HCT116 (cell line): ENCODE measurements around the gene CBLIF. TPM values are rescaled to one million over a fixed set of nuclear protein-coding genes. Genes with fewer than 3 reads are reported as not detected.

ENCODE experiments used
- ATAC-seq: fragments of 200-7000 bp; cut with Tn5 transposase; 2 replicates; pipeline ENCODE4 v1.9.1; 2020; ENCODE audit warnings: mild to moderate bottlenecking, moderate library complexity
- BruUV-seq: library from RNA; stranded (reverse); fragments of 400-500 nt; replicated peaks from 2 replicates; lab custom pipeline; 2021; lab: Mats Ljungman, UMichigan
- CTCF ChIA-PET: fragments of 300-600 bp; sonication (Branson Sonifier 250); formaldehyde crosslinking; loops from one replicate; lab custom pipeline; 2021; ENCODE audit warnings: antibody characterized with exemption; lab: Charles Lee
- POLR2A ChIA-PET: fragments of 300-600, 350-600 bp; sonication (Branson Sonifier 250); formaldehyde crosslinking; loops from one replicate; lab custom pipeline; 2021; ENCODE audit warnings: antibody characterized with exemption; lab: Charles Lee
- RAD21 ChIA-PET, 2 experiments: fragments of 300-600 bp; sonication (Branson Sonifier 250); formaldehyde crosslinking; loops; one replicate each; lab custom pipeline; 2023; ENCODE audit warnings: low total read pairs in 2 of 2; ENCODE audit not compliant: uncharacterized antibody in 2 of 2, unreplicated experiment in 2 of 2, low non-redundant PET in 1 of 2; lab: Charles Lee
- DNase-seq: peaks from one replicate; pipeline ENCODE4 v3.0.0-alpha.2; 2010; ENCODE audit warnings: low read depth, low spot score
- H2AFZ ChIP-seq: fragments of 200-600 bp; shearing (Covaris generic), sonication (generic); 2 replicates; pipeline ENCODE4 v1.6.1; 2017; ENCODE audit warnings: low read depth, mixed run types, mixed read lengths, antibody characterized with exemption, low read length; ENCODE audit not compliant: poor library complexity, severe bottlenecking
- H3K27ac ChIP-seq: 2 replicates; pipeline ENCODE4 v1.5.1; 2012; ENCODE audit warnings: low read depth, low read length
- H3K27me3 ChIP-seq: fragments of 200-600 bp; sonication (generic); 2 replicates; pipeline ENCODE4 v1.6.1; 2016; ENCODE audit warnings: mixed run types, low read length, mixed read lengths; ENCODE audit not compliant: insufficient read depth
- H3K36me3 ChIP-seq, 2 experiments: fragments of 200-500 bp in 1 of 2; fragments of 200-600 bp in 1 of 2; sonication (Bioruptor generic) in 1 of 2; sonication (generic) in 1 of 2; 2 replicates each; pipeline versions ENCODE4 v1.5.1 to v1.6.1; 2014 to 2016; ENCODE audit warnings: low read length in 2 of 2, inconsistent platforms in 1 of 2, mixed read lengths in 1 of 2, mixed run types in 1 of 2; ENCODE audit not compliant: insufficient read depth in 2 of 2, control insufficient read depth in 1 of 2
- H3K4me1 ChIP-seq, 2 experiments: fragments of 200-600 bp in 1 of 2; sonication (generic) in 1 of 2; 2 replicates each; pipeline versions ENCODE4 v1.5.1 to v1.6.1; 2012 to 2017; ENCODE audit warnings: low read length in 2 of 2, inconsistent platforms in 1 of 2, mild to moderate bottlenecking in 1 of 2, mixed read lengths in 1 of 2, mixed run types in 1 of 2, moderate library complexity in 1 of 2; ENCODE audit not compliant: insufficient read depth in 2 of 2, control insufficient read depth in 1 of 2
- H3K4me2 ChIP-seq: fragments of 200-600 bp; sonication (generic); 2 replicates; pipeline ENCODE4 v1.6.1; 2017; ENCODE audit warnings: mixed run types, low read length, mixed read lengths
- H3K4me3 ChIP-seq, 2 experiments: fragments of 200-600 bp in 1 of 2; sonication (generic) in 1 of 2; replicated peaks in 1 of 2; 2 replicates each; pipeline ENCODE4 v1.5.1; 2011 to 2016; ENCODE audit warnings: low read length in 2 of 2, control low read depth in 1 of 2, low read depth in 1 of 2, mild to moderate bottlenecking in 1 of 2, mixed read lengths in 1 of 2, mixed run types in 1 of 2
- H3K79me2 ChIP-seq: fragments of 200-600 bp; sonication (generic); 2 replicates; pipeline ENCODE4 v1.6.1; 2017; ENCODE audit warnings: mild to moderate bottlenecking, mixed run types, low read length, moderate library complexity, mixed read lengths; ENCODE audit not compliant: insufficient read depth
- H3K9ac ChIP-seq: fragments of 200-600 bp; sonication (generic); 2 replicates; pipeline ENCODE4 v1.6.1; 2016; ENCODE audit warnings: low read length, mixed read lengths
- H3K9me2 ChIP-seq: fragments of 200-600 bp; sonication (generic), shearing (Covaris generic); 2 replicates; pipeline ENCODE4 v1.6.1; 2017; ENCODE audit warnings: mixed run types, mild to moderate bottlenecking, moderate library complexity; ENCODE audit not compliant: insufficient read depth
- H3K9me3 ChIP-seq, 2 experiments: fragments of 200-500 bp in 1 of 2; fragments of 200-600 bp in 1 of 2; sonication (Bioruptor generic) in 1 of 2; sonication (generic) in 1 of 2; 2 replicates each; pipeline ENCODE4 v1.6.1; 2014 to 2017; ENCODE audit warnings: low read length in 2 of 2, mixed read lengths in 2 of 2, inconsistent platforms in 1 of 2, low read depth in 1 of 2, mild to moderate bottlenecking in 1 of 2, mixed run types in 1 of 2, moderate library complexity in 1 of 2; ENCODE audit not compliant: control insufficient read depth in 1 of 2, insufficient read depth in 1 of 2
- H4K20me1 ChIP-seq: fragments of 200-600 bp; sonication (generic), shearing (Covaris generic); 2 replicates; pipeline ENCODE4 v1.6.1; 2017; ENCODE audit warnings: mixed run types, mild to moderate bottlenecking, moderate library complexity; ENCODE audit not compliant: insufficient read depth
- CBX3 ChIP-seq: IDR thresholded peaks from 2 replicates; pipeline ENCODE4 v1.6.1; 2012; ENCODE audit warnings: low read depth
- EZH2phosphoT487 ChIP-seq: fragments of 200-600 bp; IDR thresholded peaks from 2 replicates; pipeline ENCODE4 v1.6.1; 2018; ENCODE audit warnings: antibody characterized with exemption, borderline replicate concordance
- JUND ChIP-seq: IDR thresholded peaks from 2 replicates; pipeline ENCODE4 v1.6.1; 2012
- RAD21 ChIP-seq: IDR thresholded peaks from 2 replicates; pipeline ENCODE4 v1.6.1; 2012; ENCODE audit warnings: low read depth, mild to moderate bottlenecking
- SP1 ChIP-seq: IDR thresholded peaks from 2 replicates; pipeline ENCODE4 v1.6.1; 2012; ENCODE audit warnings: low read depth
- TCF7L2 ChIP-seq: IDR thresholded peaks from 2 replicates; pipeline ENCODE4 v1.7.0; 2011; ENCODE audit warnings: borderline replicate concordance, inconsistent platforms; ENCODE audit not compliant: insufficient read depth, insufficient read length; ENCODE audit errors: extremely low read depth
- ZFX ChIP-seq: fragments of 450-650 bp; IDR thresholded peaks from 2 replicates; pipeline ENCODE4 v1.6.1; 2017
- ZNF274 ChIP-seq: fragments of 200-500 bp; sonication (Bioruptor generic); IDR thresholded peaks from 2 replicates; pipeline ENCODE4 v1.6.1; 2014; ENCODE audit warnings: mild to moderate bottlenecking, low read depth, low read length, inconsistent platforms
- intact Hi-C: fragments of 100-400 bp; cut with micrococcal nuclease; formaldehyde crosslinking; loops from 2 replicates; pipeline ENCODE4 v1.10.0; 2022
- total RNA-seq: library from RNA; stranded (reverse); gene quantifications from one replicate; pipeline ENCODE4 v1.2.1, GENCODE V29; 2021; ENCODE audit not compliant: unreplicated experiment
- TF ChIP-seq, protein P1 (sequence below), 3 experiments: fragments of 200-600 bp in 1 of 3; sonication (generic) in 1 of 3; IDR thresholded peaks in 2 of 3; conservative IDR thresholded peaks in 1 of 3; 2 replicates each; pipeline ENCODE4 v1.5.1; 2012 to 2017; ENCODE audit warnings: low read depth in 2 of 3, low read length in 2 of 3, antibody characterized with exemption in 1 of 3, borderline replicate concordance in 1 of 3, control low read depth in 1 of 3, mild to moderate bottlenecking in 1 of 3, mixed read lengths in 1 of 3, mixed run types in 1 of 3, moderate library complexity in 1 of 3; ENCODE audit not compliant: insufficient read depth in 1 of 3
- TF ChIP-seq, protein P2 (sequence below): IDR thresholded peaks from 2 replicates; pipeline ENCODE4 v1.6.1; 2012; ENCODE audit warnings: low read depth
- TF ChIP-seq, protein P3 (sequence below): IDR thresholded peaks from 2 replicates; pipeline ENCODE4 v1.6.1; 2012

The CBLIF gene
- total RNA-seq, 1 experiment from 2014 or later: not detected

DNA sequence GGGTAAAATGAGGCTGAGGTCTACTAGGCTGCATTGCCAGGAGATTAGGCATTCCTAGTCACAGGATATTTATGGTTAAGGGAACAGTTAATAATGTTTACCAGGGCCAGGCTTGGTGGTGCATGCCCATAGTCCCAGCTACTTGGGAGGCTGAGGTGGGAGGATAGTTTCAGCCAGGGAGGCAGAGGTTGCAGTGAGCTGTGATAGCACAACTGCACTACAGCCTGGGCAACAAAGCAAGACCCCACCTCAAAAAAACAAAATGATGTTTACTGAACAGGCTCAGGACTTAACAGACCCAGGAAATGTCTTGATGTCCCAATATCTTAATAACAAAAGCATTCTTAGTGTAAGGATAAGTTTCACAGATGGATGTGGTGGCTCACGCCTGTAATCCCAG lies 31.9 kb downstream of the CBLIF start:
- ChIA-PET RAD21 (no interaction called here), POLR2A (no interaction called here), CTCF (interaction anchor here (1.7 kb wide), 1 partner anchor 9 kb away, joined by 3 read pairs; no protein-coding TSS in a partner anchor)
- Histone ChIP-seq H3K27me3 (no peaks in the 10 kb centered on the region), H4K20me1 (no peaks in the 10 kb centered on the region), H3K9ac (no peak overlapping the region), H3K4me2 (no peak overlapping the region), H2AFZ (no peak overlapping the region), H3K27ac (no peak overlapping the region), H3K9me2 (no peaks in the 10 kb centered on the region), H3K4me1 (peaks cover 5 to 15% of the 10 kb centered on the region in 2 experiments; a peak in 2 of 4 replicates), H3K36me3 (peaks cover 3% of the 10 kb centered on the region in 2 experiments; a peak in 2 of 4 replicates), H3K79me2 (peaks cover 22% of the 10 kb centered on the region), H3K9me3 (no peaks in the 10 kb centered on the region), H3K4me3 (no peak overlapping the region)
- TF ChIP-seq, protein P1, sequence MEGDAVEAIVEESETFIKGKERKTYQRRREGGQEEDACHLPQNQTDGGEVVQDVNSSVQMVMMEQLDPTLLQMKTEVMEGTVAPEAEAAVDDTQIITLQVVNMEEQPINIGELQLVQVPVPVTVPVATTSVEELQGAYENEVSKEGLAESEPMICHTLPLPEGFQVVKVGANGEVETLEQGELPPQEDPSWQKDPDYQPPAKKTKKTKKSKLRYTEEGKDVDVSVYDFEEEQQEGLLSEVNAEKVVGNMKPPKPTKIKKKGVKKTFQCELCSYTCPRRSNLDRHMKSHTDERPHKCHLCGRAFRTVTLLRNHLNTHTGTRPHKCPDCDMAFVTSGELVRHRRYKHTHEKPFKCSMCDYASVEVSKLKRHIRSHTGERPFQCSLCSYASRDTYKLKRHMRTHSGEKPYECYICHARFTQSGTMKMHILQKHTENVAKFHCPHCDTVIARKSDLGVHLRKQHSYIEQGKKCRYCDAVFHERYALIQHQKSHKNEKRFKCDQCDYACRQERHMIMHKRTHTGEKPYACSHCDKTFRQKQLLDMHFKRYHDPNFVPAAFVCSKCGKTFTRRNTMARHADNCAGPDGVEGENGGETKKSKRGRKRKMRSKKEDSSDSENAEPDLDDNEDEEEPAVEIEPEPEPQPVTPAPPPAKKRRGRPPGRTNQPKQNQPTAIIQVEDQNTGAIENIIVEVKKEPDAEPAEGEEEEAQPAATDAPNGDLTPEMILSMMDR (IDR thresholded peaks at IDR 0.05 in 2 of 3, conservative IDR thresholded peaks at IDR 0.05 in 1 of 3; ENCODE audit: borderline replicate concordance in 1 of 3, insufficient read depth in 1 of 3, low read depth in 2 of 3, low read length in 2 of 3): no peak
- no peak for TF ChIP-seq RAD21
- TF ChIP-seq, protein P2, sequence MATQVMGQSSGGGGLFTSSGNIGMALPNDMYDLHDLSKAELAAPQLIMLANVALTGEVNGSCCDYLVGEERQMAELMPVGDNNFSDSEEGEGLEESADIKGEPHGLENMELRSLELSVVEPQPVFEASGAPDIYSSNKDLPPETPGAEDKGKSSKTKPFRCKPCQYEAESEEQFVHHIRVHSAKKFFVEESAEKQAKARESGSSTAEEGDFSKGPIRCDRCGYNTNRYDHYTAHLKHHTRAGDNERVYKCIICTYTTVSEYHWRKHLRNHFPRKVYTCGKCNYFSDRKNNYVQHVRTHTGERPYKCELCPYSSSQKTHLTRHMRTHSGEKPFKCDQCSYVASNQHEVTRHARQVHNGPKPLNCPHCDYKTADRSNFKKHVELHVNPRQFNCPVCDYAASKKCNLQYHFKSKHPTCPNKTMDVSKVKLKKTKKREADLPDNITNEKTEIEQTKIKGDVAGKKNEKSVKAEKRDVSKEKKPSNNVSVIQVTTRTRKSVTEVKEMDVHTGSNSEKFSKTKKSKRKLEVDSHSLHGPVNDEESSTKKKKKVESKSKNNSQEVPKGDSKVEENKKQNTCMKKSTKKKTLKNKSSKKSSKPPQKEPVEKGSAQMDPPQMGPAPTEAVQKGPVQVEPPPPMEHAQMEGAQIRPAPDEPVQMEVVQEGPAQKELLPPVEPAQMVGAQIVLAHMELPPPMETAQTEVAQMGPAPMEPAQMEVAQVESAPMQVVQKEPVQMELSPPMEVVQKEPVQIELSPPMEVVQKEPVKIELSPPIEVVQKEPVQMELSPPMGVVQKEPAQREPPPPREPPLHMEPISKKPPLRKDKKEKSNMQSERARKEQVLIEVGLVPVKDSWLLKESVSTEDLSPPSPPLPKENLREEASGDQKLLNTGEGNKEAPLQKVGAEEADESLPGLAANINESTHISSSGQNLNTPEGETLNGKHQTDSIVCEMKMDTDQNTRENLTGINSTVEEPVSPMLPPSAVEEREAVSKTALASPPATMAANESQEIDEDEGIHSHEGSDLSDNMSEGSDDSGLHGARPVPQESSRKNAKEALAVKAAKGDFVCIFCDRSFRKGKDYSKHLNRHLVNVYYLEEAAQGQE: no peak
- TF ChIP-seq SP1: no peak
- no peak for TF ChIP-seq JUND
- no peak for TF ChIP-seq EZH2phosphoT487
- no peak for TF ChIP-seq ZFX
- TF ChIP-seq CBX3: no peak
- TF ChIP-seq ZNF274: no peak
- TF ChIP-seq, protein P3, sequence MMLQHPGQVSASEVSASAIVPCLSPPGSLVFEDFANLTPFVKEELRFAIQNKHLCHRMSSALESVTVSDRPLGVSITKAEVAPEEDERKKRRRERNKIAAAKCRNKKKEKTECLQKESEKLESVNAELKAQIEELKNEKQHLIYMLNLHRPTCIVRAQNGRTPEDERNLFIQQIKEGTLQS: no peak
- TF ChIP-seq TCF7L2: no peak
- no TSS peak for BruUV-seq
- DNase-seq (no peak), ATAC-seq (no peak)
- intact Hi-C loops: no loop called here
